Measurements from ENCODE around the gene CBX3. TPM values are rescaled to one million over a fixed set of nuclear protein-coding genes. Genes with fewer than 3 reads are reported as not detected.
A peak's percentile ranks its signal among the peaks of the same experiment; 100 is the strongest.
"Not testable (repeated sequence)": the region's sequence is repeated elsewhere in the genome, so short reads cannot be mapped to it uniquely, and the experiment has no call there.

The CBX3 gene
- total RNA-seq, 8 experiments from 2014 or later, result 140 to 281 (median 162) TPM

- Histone ChIP-seq H3K4me1 (replicated peaks in 1 of 2) (no peaks in the 10 kb centered on the region), H3K27ac (no peak overlapping the region), H3K4me3 (no peak overlapping the region)
- ATAC-seq (replicated peaks in 6 of 8), result peak in 5 of 8 experiments; percentile 3 to 34 (median 15)
- WGBS, 10 experiments, result 38 to 100% (median 80%) methylated on average over 1 to 5 of the region's 7 CpGs; no CpG with 5 or more reads in 1 of the 10 experiments
- in situ Hi-C loops (cut with MboI; ENCODE audit: low pct_unique_long_range_greater_than_20kb in 2 of 9, low sequenced_read_pairs in 9 of 9, unreplicated experiment in 9 of 9), result loop anchor here in 3 of 9 experiments (25.0 kb wide), 3 partner anchors 91 to 291 kb away; no protein-coding TSS in a partner anchor
These were observed 23.1 kb upstream of the CBX3 start for GRCh38 chr7:26178272-26178960.

GRCh38 chr7:26179422-26179821 is 22.1 kb upstream of the CBX3 start:
- in situ Hi-C loops (cut with MboI; ENCODE audit: low pct_unique_long_range_greater_than_20kb in 2 of 9, low sequenced_read_pairs in 9 of 9, unreplicated experiment in 9 of 9), result loop anchor here in 3 of 9 experiments (25.0 kb wide), 3 partner anchors 92 to 292 kb away; no protein-coding TSS in a partner anchor
- no peaks in the 10 kb centered on the region for H3K4me1 ChIP-seq (replicated peaks in 1 of 2)
- H3K4me3 ChIP-seq, result no peak overlapping the region
- WGBS, 10 experiments, result 59 to 100% (median 80%) methylated on average over 1 to 5 of the region's 5 CpGs; no CpG with 5 or more reads in 3 of the 10 experiments
- H3K27ac ChIP-seq, result no peak overlapping the region
- peak in 6 of 8 experiments; percentile 2 to 25 (median 20) for ATAC-seq (replicated peaks in 6 of 8)

GRCh38 chr7:26179826-26180497 is 21.6 kb upstream of the CBX3 start:
- in situ Hi-C loops (cut with MboI; ENCODE audit: low pct_unique_long_range_greater_than_20kb in 2 of 9, low sequenced_read_pairs in 9 of 9, unreplicated experiment in 9 of 9), result loop anchor here in 3 of 9 experiments (5.0 to 25.0 kb wide), 4 partner anchors 88 to 293 kb away; no protein-coding TSS in a partner anchor
- 0 to 90% (median 69%) methylated on average over 1 to 7 of the region's 8 CpGs for WGBS, 10 experiments
- ATAC-seq (replicated peaks in 6 of 8), result peak in 6 of 8 experiments; percentile 6 to 21 (median 12)
- Histone ChIP-seq H3K4me3 (no peak overlapping the region), H3K27ac (no peak overlapping the region), H3K4me1 (replicated peaks in 1 of 2) (no peaks in the 10 kb centered on the region)

- Histone ChIP-seq H3K4me3 (no peak overlapping the region), H3K4me1 (replicated peaks in 1 of 2) (no peaks in the 10 kb centered on the region), H3K27ac (no peak overlapping the region)
- in situ Hi-C loops (cut with MboI; ENCODE audit: low pct_unique_long_range_greater_than_20kb in 2 of 9, low sequenced_read_pairs in 9 of 9, unreplicated experiment in 9 of 9), result loop anchor here in 3 of 9 experiments (5.0 to 25.0 kb wide), 4 partner anchors 88 to 293 kb away; no protein-coding TSS in a partner anchor
- WGBS, 10 experiments, result 46 to 90% (median 78%) methylated on average over 3 to 5 of the region's 5 CpGs; no CpG with 5 or more reads in 3 of the 10 experiments
- ATAC-seq (replicated peaks in 6 of 8), result no peak
These were observed 20.8 kb upstream of the CBX3 start for GRCh38 chr7:26180792-26181198.

GRCh38 chr7:26181474-26182227 is 19.9 kb upstream of the CBX3 start:
- Histone ChIP-seq H3K4me3 (no peak overlapping the region), H3K4me1 (replicated peaks in 1 of 2) (no peaks in the 10 kb centered on the region), H3K27ac (no peak overlapping the region)
- 56 to 100% (median 91%) methylated on average over 2 to 3 of the region's 3 CpGs; no CpG with 5 or more reads in 1 of the 10 experiments for WGBS, 10 experiments
- in situ Hi-C loops (cut with MboI; ENCODE audit: low pct_unique_long_range_greater_than_20kb in 2 of 9, low sequenced_read_pairs in 9 of 9, unreplicated experiment in 9 of 9), result loop anchor here in 3 of 9 experiments (5.0 to 25.0 kb wide), 4 partner anchors 89 to 294 kb away; no protein-coding TSS in a partner anchor
- no peak for ATAC-seq (replicated peaks in 6 of 8)

- 0 to 100% (median 82%) methylated on average over 1 to 6 of the region's 6 CpGs; no CpG with 5 or more reads in 1 of the 10 experiments for WGBS, 10 experiments
- in situ Hi-C loops (cut with MboI; ENCODE audit: low pct_unique_long_range_greater_than_20kb in 2 of 9, low sequenced_read_pairs in 9 of 9, unreplicated experiment in 9 of 9), result loop anchor here in 3 of 9 experiments (5.0 to 25.0 kb wide), 4 partner anchors 90 to 295 kb away; no protein-coding TSS in a partner anchor
- peak in 1 of 8 experiments; percentile 2 for ATAC-seq (replicated peaks in 6 of 8)
- H3K4me3 ChIP-seq, result no peak overlapping the region
- H3K27ac ChIP-seq, result no peak overlapping the region
- no peaks in the 10 kb centered on the region for H3K4me1 ChIP-seq (replicated peaks in 1 of 2)
These were observed 19.3 kb upstream of the CBX3 start for GRCh38 chr7:26182283-26182682.

GRCh38 chr7:26182706-26183105 is 18.8 kb upstream of the CBX3 start:
- Histone ChIP-seq H3K4me1 (replicated peaks in 1 of 2) (no peaks in the 10 kb centered on the region), H3K27ac (no peak overlapping the region), H3K4me3 (no peak overlapping the region)
- in situ Hi-C loops (cut with MboI; ENCODE audit: low pct_unique_long_range_greater_than_20kb in 2 of 9, low sequenced_read_pairs in 9 of 9, unreplicated experiment in 9 of 9), result loop anchor here in 3 of 9 experiments (5.0 to 25.0 kb wide), 4 partner anchors 90 to 295 kb away; no protein-coding TSS in a partner anchor
- 71 to 100% (median 92%) methylated on average over 1 to 7 of the region's 8 CpGs; no CpG with 5 or more reads in 1 of the 10 experiments for WGBS, 10 experiments
- ATAC-seq (replicated peaks in 6 of 8), result peak in 2 of 8 experiments; percentile 2 to 7

GRCh38 chr7:26183545-26184280 is 17.8 kb upstream of the CBX3 start:
- ATAC-seq (replicated peaks in 6 of 8), result peak in 1 of 8 experiments; percentile 4
- Histone ChIP-seq H3K27ac (no peak overlapping the region), H3K4me3 (no peak overlapping the region), H3K4me1 (replicated peaks in 1 of 2) (no peaks in the 10 kb centered on the region)
- in situ Hi-C loops (cut with MboI; ENCODE audit: low pct_unique_long_range_greater_than_20kb in 2 of 9, low sequenced_read_pairs in 9 of 9, unreplicated experiment in 9 of 9), result loop anchor here in 3 of 9 experiments (5.0 to 25.0 kb wide), 4 partner anchors 91 to 296 kb away; no protein-coding TSS in a partner anchor
- WGBS, 10 experiments, result 50 to 100% (median 79%) methylated on average over 1 to 4 of the region's 4 CpGs

GRCh38 chr7:26184281-26185101 is 17.1 kb upstream of the CBX3 start:
- peak in 2 of 8 experiments; percentile 12 to 18 for ATAC-seq (replicated peaks in 6 of 8)
- in situ Hi-C loops (cut with MboI; ENCODE audit: low pct_unique_long_range_greater_than_20kb in 2 of 9, low sequenced_read_pairs in 9 of 9, unreplicated experiment in 9 of 9), result loop anchor here in 3 of 9 experiments (5.0 to 25.0 kb wide), 4 partner anchors 92 to 297 kb away; no protein-coding TSS in a partner anchor
- 18 to 100% (median 69%) methylated on average over 1 to 4 of the region's 4 CpGs for WGBS, 10 experiments
- H3K4me1 ChIP-seq (replicated peaks in 1 of 2); H3K4me3 ChIP-seq; H3K27ac ChIP-seq: not testable (repeated sequence)

GRCh38 chr7:26185131-26185843 is 16.3 kb upstream of the CBX3 start:
- no peak overlapping the region for H3K4me3 ChIP-seq
- no peaks in the 10 kb centered on the region for H3K4me1 ChIP-seq (replicated peaks in 1 of 2)
- ATAC-seq (replicated peaks in 6 of 8), result peak in 1 of 8 experiments; percentile 1
- whole genome bisulfite sequencing, 10 experiments, result 75 to 100% (median 93%) methylated on average over 1 to 10 of the region's 10 CpGs; no CpG with 5 or more reads in 1 of the 10 experiments
- H3K27ac ChIP-seq, result no peak overlapping the region
- in situ Hi-C loops (cut with MboI; ENCODE audit: low pct_unique_long_range_greater_than_20kb in 2 of 9, low sequenced_read_pairs in 9 of 9, unreplicated experiment in 9 of 9), result loop anchor here in 3 of 9 experiments (25.0 kb wide), 3 partner anchors 98 to 298 kb away; no protein-coding TSS in a partner anchor

- Histone ChIP-seq H3K27ac (no peak overlapping the region), H3K4me3 (no peak overlapping the region), H3K4me1 (replicated peaks in 1 of 2) (no peaks in the 10 kb centered on the region)
- in situ Hi-C loops (cut with MboI; ENCODE audit: low pct_unique_long_range_greater_than_20kb in 2 of 9, low sequenced_read_pairs in 9 of 9, unreplicated experiment in 9 of 9), result loop anchor here in 3 of 9 experiments (25.0 kb wide), 3 partner anchors 99 to 299 kb away; no protein-coding TSS in a partner anchor
- 80 to 100% (median 100%) methylated on average over 1 of the region's 1 CpG; no CpG with 5 or more reads in 4 of the 10 experiments for WGBS, 10 experiments
- no peak for ATAC-seq (replicated peaks in 6 of 8)
These were observed 15.7 kb upstream of the CBX3 start for GRCh38 chr7:26185844-26186180.

All from motor neuron (in vitro differentiated cells).